Activated CD8-positive, alpha-beta T cell treated with anti-CD3 and anti-CD28 coated beads for 36 hours (primary cell): ENCODE results near the gene MYO5B. TPM values are rescaled to one million over a fixed set of nuclear protein-coding genes. Genes with fewer than 3 reads are reported as not detected.

ENCODE experiments used
- ATAC-seq: fragments of 200-7000 bp; cut with Tn5 transposase; one replicate; pipeline ENCODE4 v1.10.0; 2021; ENCODE audit warnings: mild to moderate bottlenecking, moderate library complexity
- CTCF ChIA-PET: fragments of 350-600 bp; sonication (Branson Sonifier 250); formaldehyde crosslinking; loops from one replicate; lab custom pipeline; 2021; ENCODE audit warnings: antibody characterized with exemption; lab: Charles Lee
- POLR2A ChIA-PET: fragments of 350-600 bp; sonication (Branson Sonifier 250); formaldehyde crosslinking; loops from one replicate; lab custom pipeline; 2021; ENCODE audit warnings: antibody characterized with exemption; lab: Charles Lee
- DNase-seq: peaks from one replicate; pipeline ENCODE4 v3.0.0-alpha.2; 2020
- H3K27ac Mint-ChIP-seq: one replicate; pipeline ENCODE4 v1.8.0; 2021; ENCODE audit warnings: mild to moderate bottlenecking, mixed read lengths
- H3K27me3 Mint-ChIP-seq: one replicate; pipeline ENCODE4 v1.8.0; 2021; ENCODE audit warnings: mixed read lengths
- H3K36me3 Mint-ChIP-seq: one replicate; pipeline ENCODE4 v1.8.0; 2021; ENCODE audit warnings: low read depth, mixed read lengths
- H3K4me1 Mint-ChIP-seq: one replicate; pipeline ENCODE4 v1.8.0; 2021; ENCODE audit warnings: low read depth, mixed read lengths
- H3K4me3 Mint-ChIP-seq: one replicate; pipeline ENCODE4 v1.8.0; 2021; ENCODE audit warnings: mild to moderate bottlenecking, moderate library complexity, mixed read lengths
- H3K9me3 Mint-ChIP-seq: one replicate; pipeline ENCODE4 v1.8.0; 2021; ENCODE audit warnings: mixed read lengths
- intact Hi-C: fragments of 100-400 bp; cut with micrococcal nuclease; formaldehyde crosslinking; loops from one replicate; pipeline ENCODE4 v1.10.0; 2022
- total RNA-seq, 2 experiments: library from RNA; stranded (reverse); gene quantifications; one replicate each; pipeline ENCODE4 v1.2.3, GENCODE V29; 2021
- TF ChIP-seq, protein P1 (sequence below): fragments of 200-600 bp; IDR thresholded peaks from one replicate; pipeline ENCODE4 v1.8.0; 2022; ENCODE audit warnings: antibody characterized with exemption, mild to moderate bottlenecking

Gene MYO5B
- total RNA-seq, 2 experiments from 2014 or later: 0.09 TPM; not detected in 1

DNA sequence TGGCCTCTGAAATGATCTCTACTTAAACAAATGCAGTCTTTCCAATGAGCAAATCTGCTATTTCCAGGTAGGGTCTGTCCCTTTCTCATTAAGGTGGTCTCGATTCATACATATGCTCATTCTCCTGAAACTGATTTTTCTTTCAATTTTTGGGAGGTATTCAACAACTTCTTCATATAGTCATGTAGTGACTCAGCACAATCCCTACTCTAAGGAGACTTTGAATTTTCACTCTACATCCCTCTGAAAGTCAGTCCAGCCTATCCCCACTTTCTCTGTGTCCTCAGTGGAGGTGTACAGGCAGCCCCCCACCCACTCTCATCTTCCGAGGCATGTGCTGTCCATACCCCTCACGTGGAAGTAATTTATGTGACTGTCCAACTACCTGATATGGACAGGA, 281.7 kb downstream of the MYO5B start:
- CTCF ChIA-PET: no interaction called here
- H3K27ac Mint-ChIP-seq: no peak overlapping the region
- no peaks in the 10 kb centered on the region for H3K4me1 Mint-ChIP-seq
- H3K27me3 Mint-ChIP-seq: peaks cover 2% of the 10 kb centered on the region
- ATAC-seq (no peak), DNase-seq (no peak)
- intact Hi-C loops: no loop called here
- H3K4me3 Mint-ChIP-seq: no peak overlapping the region
- H3K36me3 Mint-ChIP-seq: no peaks in the 10 kb centered on the region
- TF ChIP-seq, protein P1, sequence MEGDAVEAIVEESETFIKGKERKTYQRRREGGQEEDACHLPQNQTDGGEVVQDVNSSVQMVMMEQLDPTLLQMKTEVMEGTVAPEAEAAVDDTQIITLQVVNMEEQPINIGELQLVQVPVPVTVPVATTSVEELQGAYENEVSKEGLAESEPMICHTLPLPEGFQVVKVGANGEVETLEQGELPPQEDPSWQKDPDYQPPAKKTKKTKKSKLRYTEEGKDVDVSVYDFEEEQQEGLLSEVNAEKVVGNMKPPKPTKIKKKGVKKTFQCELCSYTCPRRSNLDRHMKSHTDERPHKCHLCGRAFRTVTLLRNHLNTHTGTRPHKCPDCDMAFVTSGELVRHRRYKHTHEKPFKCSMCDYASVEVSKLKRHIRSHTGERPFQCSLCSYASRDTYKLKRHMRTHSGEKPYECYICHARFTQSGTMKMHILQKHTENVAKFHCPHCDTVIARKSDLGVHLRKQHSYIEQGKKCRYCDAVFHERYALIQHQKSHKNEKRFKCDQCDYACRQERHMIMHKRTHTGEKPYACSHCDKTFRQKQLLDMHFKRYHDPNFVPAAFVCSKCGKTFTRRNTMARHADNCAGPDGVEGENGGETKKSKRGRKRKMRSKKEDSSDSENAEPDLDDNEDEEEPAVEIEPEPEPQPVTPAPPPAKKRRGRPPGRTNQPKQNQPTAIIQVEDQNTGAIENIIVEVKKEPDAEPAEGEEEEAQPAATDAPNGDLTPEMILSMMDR: no peak
- POLR2A ChIA-PET: no interaction called here
- H3K9me3 Mint-ChIP-seq: peaks cover 5% of the 10 kb centered on the region

DNA sequence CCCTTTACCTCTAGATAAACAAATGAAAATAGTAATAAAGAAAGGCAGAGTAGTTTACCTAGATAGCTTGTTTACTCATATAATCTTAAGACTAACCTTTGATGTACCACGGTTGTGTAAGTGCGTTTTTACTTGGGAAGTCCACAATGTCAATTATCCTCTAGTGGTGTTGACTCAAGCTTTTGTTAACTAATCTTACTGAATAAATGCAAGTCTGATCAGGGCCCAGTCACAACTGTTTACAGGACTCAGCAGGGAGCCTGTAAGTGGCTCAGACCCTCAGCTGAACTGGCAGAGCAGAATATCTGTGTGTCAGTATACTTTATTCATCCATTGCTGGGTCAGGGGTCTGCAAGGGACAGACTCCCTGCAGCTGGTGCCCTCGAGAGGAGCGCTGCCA, 283.5 kb downstream of the MYO5B start:
- TF ChIP-seq, protein P1: no peak
- Mint-ChIP-seq H3K36me3 (no peaks in the 10 kb centered on the region), H3K27ac (no peak overlapping the region), H3K4me1 (no peaks in the 10 kb centered on the region), H3K9me3 (peaks cover 5% of the 10 kb centered on the region), H3K27me3 (no peaks in the 10 kb centered on the region), H3K4me3 (no peak overlapping the region)
- ChIA-PET CTCF (no interaction called here), POLR2A (no interaction called here)
- intact Hi-C loops: no loop called here
- no peak for DNase-seq
- no peak for ATAC-seq

GRCh38 chr18:49910986-49911385, 284.0 kb downstream of the MYO5B start:
- no peaks in the 10 kb centered on the region for H3K4me1 Mint-ChIP-seq
- TF ChIP-seq, protein P1: no peak
- intact Hi-C loops: no loop called here
- H3K9me3 Mint-ChIP-seq: peaks cover 5% of the 10 kb centered on the region
- CTCF ChIA-PET: no interaction called here
- no peak overlapping the region for H3K4me3 Mint-ChIP-seq
- H3K27me3 Mint-ChIP-seq: no peaks in the 10 kb centered on the region
- H3K27ac Mint-ChIP-seq: no peak overlapping the region
- no peak for ATAC-seq
- POLR2A ChIA-PET: interaction anchor here (0.6 to 0.8 kb wide), 2 partner anchors 11 to 116 kb away, joined by 3 to 4 read pairs; no protein-coding TSS in a partner anchor
- H3K36me3 Mint-ChIP-seq: no peaks in the 10 kb centered on the region
- DNase-seq: no peak

DNA sequence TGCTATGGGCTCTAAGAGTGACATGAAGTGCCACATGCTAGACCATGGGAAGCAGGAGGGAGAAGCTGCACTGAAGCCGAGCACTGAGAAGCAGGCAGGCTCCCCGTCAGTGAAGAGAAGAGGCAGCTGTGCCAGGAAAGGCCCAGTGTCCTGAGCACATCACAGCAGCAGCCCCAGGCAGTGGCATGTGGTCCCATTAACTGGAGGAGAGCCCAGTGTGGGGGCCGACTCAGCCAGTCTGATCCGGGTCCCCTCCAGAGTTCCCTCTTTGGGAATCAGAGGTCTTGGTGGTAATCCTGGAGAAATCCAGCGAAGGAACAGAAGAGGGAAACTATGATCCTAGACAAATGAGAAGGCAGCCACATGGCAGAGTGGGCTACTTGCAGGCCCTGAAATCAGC, 284.9 kb downstream of the MYO5B start:
- POLR2A ChIA-PET: interaction anchor here (0.6 kb wide), 2 partner anchors 129 to 427 kb away, joined by 3 to 7 read pairs; no protein-coding TSS in a partner anchor
- TF ChIP-seq, protein P1: no peak
- no peak for ATAC-seq
- CTCF ChIA-PET: no interaction called here
- intact Hi-C loops: no loop called here
- no peak for DNase-seq
- Mint-ChIP-seq H3K9me3 (peaks cover 5% of the 10 kb centered on the region), H3K27me3 (no peaks in the 10 kb centered on the region), H3K27ac (no peak overlapping the region), H3K36me3 (no peaks in the 10 kb centered on the region), H3K4me3 (no peak overlapping the region), H3K4me1 (no peaks in the 10 kb centered on the region)

- Mint-ChIP-seq H3K27me3 (no peaks in the 10 kb centered on the region), H3K4me3 (no peak overlapping the region), H3K4me1 (no peaks in the 10 kb centered on the region), H3K36me3 (no peaks in the 10 kb centered on the region), H3K9me3 (no peaks in the 10 kb centered on the region), H3K27ac (no peak overlapping the region)
- ChIA-PET CTCF (no interaction called here), POLR2A (no interaction called here)
- intact Hi-C loops: no loop called here
- ATAC-seq: no peak
- TF ChIP-seq, protein P1: no peak
- no peak for DNase-seq
Measured at GRCh38 chr18:49907346-49907929, 287.5 kb downstream of the MYO5B start.
